ENCODE measurements around the gene KCTD16. TPM values are rescaled to one million over a fixed set of nuclear protein-coding genes. Genes with fewer than 3 reads are reported as not detected.

Gene KCTD16
- total RNA-seq, 1 donor from 2014 or later = 0.44 TPM

DNA sequence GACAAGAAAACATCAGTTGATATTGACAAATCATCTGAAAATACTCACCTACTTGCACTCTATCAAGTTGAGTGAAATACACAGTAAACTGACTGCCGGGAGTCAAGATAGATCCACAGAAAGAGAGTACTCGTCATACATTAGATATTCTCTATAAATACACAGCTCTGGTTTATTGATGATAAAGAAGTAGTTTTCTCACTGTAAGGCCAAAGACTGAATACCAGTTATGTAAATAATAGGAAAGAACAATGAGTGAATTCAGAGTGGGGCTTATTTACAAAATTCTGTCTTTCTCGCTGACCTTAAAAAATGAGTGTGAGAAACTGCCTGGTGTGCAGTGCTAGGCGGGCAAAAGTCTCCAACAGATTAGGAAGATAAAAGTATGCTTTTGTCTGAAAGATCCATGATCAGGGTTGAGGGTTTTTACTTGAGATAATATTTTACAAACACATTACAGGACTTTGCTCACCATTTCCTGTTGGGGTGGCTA, 341.0 kb downstream of the KCTD16 start:
- H3K4me1 Mint-ChIP-seq (ENCODE audit: unreplicated experiment) = peaks cover 7% of the 10 kb centered on the region
- TF ChIP-seq, protein P1, sequence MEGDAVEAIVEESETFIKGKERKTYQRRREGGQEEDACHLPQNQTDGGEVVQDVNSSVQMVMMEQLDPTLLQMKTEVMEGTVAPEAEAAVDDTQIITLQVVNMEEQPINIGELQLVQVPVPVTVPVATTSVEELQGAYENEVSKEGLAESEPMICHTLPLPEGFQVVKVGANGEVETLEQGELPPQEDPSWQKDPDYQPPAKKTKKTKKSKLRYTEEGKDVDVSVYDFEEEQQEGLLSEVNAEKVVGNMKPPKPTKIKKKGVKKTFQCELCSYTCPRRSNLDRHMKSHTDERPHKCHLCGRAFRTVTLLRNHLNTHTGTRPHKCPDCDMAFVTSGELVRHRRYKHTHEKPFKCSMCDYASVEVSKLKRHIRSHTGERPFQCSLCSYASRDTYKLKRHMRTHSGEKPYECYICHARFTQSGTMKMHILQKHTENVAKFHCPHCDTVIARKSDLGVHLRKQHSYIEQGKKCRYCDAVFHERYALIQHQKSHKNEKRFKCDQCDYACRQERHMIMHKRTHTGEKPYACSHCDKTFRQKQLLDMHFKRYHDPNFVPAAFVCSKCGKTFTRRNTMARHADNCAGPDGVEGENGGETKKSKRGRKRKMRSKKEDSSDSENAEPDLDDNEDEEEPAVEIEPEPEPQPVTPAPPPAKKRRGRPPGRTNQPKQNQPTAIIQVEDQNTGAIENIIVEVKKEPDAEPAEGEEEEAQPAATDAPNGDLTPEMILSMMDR (IDR thresholded peaks at IDR 0.05; ENCODE audit: unreplicated experiment) = no peak
- no peaks in the 10 kb centered on the region for H3K9me3 Mint-ChIP-seq (ENCODE audit: unreplicated experiment)
- peaks cover 1% of the 10 kb centered on the region for H3K27me3 Mint-ChIP-seq (ENCODE audit: unreplicated experiment)
- no peak overlapping the region for H3K4me3 Mint-ChIP-seq (ENCODE audit: unreplicated experiment)
- no peaks in the 10 kb centered on the region for H3K36me3 Mint-ChIP-seq (ENCODE audit: low read depth, unreplicated experiment)
- H3K27ac Mint-ChIP-seq (ENCODE audit: unreplicated experiment) = no peak overlapping the region
- no peak for DNase-seq (ENCODE audit: low spot score)

DNA sequence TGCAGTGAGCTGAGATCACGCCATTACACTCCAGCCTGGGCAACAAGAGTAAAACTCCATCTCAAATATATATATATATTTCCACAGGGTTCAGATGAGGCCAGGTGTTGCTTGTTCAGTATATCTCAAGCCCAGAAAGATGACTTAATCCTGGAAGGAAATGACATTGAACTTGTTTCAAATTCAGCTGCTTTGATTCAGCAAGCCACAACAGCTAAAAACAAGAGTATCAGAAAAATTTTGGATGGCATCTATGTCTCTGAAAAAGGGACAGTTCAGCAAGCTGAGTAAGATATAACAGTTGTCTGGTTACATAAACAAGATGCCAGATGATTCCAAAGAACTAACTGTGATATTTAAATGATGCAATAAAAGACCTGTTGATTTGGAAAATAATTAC, 352.0 kb downstream of the KCTD16 start:
- TF ChIP-seq, protein P1 (IDR thresholded peaks at IDR 0.05; ENCODE audit: unreplicated experiment) = no peak
- DNase-seq (ENCODE audit: low spot score) = no peak
- Mint-ChIP-seq H3K4me3 (ENCODE audit: unreplicated experiment) (no peak overlapping the region), H3K36me3 (ENCODE audit: low read depth, unreplicated experiment) (no peaks in the 10 kb centered on the region), H3K27me3 (ENCODE audit: unreplicated experiment) (no peaks in the 10 kb centered on the region), H3K4me1 (ENCODE audit: unreplicated experiment) (no peaks in the 10 kb centered on the region), H3K9me3 (ENCODE audit: unreplicated experiment) (no peaks in the 10 kb centered on the region), H3K27ac (ENCODE audit: unreplicated experiment) (no peak overlapping the region)

DNA sequence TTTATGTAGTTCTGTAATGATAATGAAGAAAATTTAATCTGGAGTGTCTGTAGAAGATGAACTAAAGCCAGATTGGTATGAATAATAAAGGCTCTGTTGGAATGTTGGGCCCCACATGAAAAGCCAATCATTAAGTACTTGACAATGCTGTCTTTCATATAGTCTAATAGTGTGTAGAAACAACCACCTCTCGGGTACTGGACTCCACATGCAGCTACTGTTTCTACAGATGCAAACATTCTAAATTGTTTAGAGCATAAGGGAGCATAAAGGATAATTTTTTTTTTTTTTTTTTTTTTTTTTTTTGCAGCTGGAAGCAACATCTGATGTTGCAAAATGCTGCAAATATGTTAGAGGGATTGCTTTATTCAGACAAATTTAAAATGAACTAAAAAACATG, 354.3 kb downstream of the KCTD16 start:
- H3K27me3 Mint-ChIP-seq (ENCODE audit: unreplicated experiment) = no peaks in the 10 kb centered on the region
- no peak for DNase-seq (ENCODE audit: low spot score)

DNA sequence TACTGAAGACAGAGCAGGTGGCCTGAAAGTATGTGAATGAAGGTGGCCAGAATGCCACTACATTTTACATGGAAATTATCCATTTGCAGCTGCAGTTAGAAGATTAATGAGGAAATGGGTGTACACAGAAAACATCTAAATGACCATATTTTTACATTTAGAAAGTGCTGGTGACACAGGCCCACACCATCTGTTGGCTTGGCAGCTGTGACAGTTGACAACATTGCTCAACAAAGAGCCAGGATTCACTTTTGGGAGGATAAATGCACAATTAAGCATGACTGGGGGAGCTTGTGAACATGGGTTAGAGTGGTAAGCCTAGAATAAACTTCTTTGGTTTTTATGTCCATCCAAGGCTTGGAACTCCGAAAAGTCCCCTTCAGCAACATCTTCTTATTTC, 360.5 kb downstream of the KCTD16 start:
- DNase-seq (ENCODE audit: low spot score) = no peak
- TF ChIP-seq, protein P1 (IDR thresholded peaks at IDR 0.05; ENCODE audit: unreplicated experiment) = no peak
- Mint-ChIP-seq H3K36me3 (ENCODE audit: low read depth, unreplicated experiment) (no peaks in the 10 kb centered on the region), H3K9me3 (ENCODE audit: unreplicated experiment) (no peaks in the 10 kb centered on the region), H3K4me1 (ENCODE audit: unreplicated experiment) (no peaks in the 10 kb centered on the region), H3K27ac (ENCODE audit: unreplicated experiment) (no peak overlapping the region), H3K4me3 (ENCODE audit: unreplicated experiment) (no peak overlapping the region), H3K27me3 (ENCODE audit: unreplicated experiment) (no peaks in the 10 kb centered on the region)

More for the DNA sequence above, 354.3 kb downstream of the KCTD16 start:
- Mint-ChIP-seq H3K36me3 (ENCODE audit: low read depth, unreplicated experiment) (no peaks in the 10 kb centered on the region), H3K9me3 (ENCODE audit: unreplicated experiment) (no peaks in the 10 kb centered on the region), H3K27ac (ENCODE audit: unreplicated experiment) (no peak overlapping the region), H3K4me1 (ENCODE audit: unreplicated experiment) (no peaks in the 10 kb centered on the region), H3K4me3 (ENCODE audit: unreplicated experiment) (no peak overlapping the region)
- TF ChIP-seq, protein P1 (IDR thresholded peaks at IDR 0.05; ENCODE audit: unreplicated experiment) = no peak

Other genes with a start within 250 kb of the KCTD16 start
- gene YIPF5, start 214 bp upstream of the KCTD16 start, total RNA-seq (ENCODE audit: unreplicated experiment) = 47.8 TPM

Measured in endothelial cell (in vitro differentiated cells).